ENCODE results near the gene CAPN10. TPM values are rescaled to one million over a fixed set of nuclear protein-coding genes. Genes with fewer than 3 reads are reported as not detected.

Gene CAPN10
- total and polyA plus RNA-seq, 2 donors from 2014 or later = 26.3 to 50.9 TPM

DNA sequence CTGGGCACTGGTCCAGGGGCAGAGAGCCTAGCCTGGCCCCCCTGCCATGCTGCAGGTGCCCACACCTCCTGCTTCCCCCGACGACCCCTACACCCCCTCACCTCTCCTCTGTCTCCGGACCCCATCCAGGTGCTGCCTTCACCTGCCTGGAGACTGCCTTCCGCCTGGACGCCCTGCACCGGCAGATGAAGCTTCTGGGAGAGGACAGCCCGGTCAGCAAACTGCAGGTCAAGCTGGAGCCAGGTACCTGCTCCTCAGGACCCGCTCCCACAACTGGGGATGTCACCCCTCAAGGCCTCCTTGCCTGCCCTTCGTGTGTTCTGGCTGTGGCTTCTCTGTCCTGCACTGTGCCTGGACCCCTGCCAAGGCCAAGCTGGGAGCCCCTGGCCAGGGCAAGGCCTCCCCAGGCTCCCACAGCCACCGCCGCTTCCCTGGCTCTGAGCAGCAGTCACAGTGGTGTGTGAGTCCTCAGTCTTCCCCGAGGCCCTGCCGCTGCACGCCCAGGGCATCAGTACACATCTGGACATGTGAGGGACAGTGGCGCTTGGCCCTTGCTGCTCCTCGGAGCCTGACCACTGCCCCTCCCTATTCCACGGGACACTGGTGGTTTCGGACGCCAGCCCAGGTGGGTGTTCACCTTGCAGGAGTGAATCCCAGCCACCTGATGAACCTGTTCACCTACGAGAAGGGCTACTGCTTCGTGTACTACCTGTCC lies 12.0 kb upstream of the CAPN10 start:
- DNase-seq = peak in 1 of 5 donors; percentile 76
- Histone ChIP-seq H3K36me3 (ENCODE audit: control insufficient read depth in 2 of 3, insufficient read depth in 3 of 3, low read length in 3 of 3) (peaks cover 0 to 5% (median 4%) of the 10 kb centered on the region in 3 donors), H3K9ac (ENCODE audit: low read length in 3 of 3) (no peak overlapping the region), H3K9me3 (ENCODE audit: control insufficient read depth in 2 of 3, insufficient read depth in 1 of 3, low read length in 3 of 3) (no peaks in the 10 kb centered on the region), H3K4me1 (ENCODE audit: control insufficient read depth in 2 of 3, insufficient read depth in 2 of 3, low read depth in 1 of 3, low read length in 3 of 3) (peaks cover 0 to 4% (median 4%) of the 10 kb centered on the region in 3 donors), H3K4me3 (ENCODE audit: low read length in 3 of 3) (no peak overlapping the region), H3K27ac (ENCODE audit: low read depth in 2 of 2, low read length in 2 of 2) (no peak overlapping the region), H3K27me3 (ENCODE audit: control insufficient read depth, insufficient read depth, low read length) (no peaks in the 10 kb centered on the region)
- TF ChIP-seq, protein P1, sequence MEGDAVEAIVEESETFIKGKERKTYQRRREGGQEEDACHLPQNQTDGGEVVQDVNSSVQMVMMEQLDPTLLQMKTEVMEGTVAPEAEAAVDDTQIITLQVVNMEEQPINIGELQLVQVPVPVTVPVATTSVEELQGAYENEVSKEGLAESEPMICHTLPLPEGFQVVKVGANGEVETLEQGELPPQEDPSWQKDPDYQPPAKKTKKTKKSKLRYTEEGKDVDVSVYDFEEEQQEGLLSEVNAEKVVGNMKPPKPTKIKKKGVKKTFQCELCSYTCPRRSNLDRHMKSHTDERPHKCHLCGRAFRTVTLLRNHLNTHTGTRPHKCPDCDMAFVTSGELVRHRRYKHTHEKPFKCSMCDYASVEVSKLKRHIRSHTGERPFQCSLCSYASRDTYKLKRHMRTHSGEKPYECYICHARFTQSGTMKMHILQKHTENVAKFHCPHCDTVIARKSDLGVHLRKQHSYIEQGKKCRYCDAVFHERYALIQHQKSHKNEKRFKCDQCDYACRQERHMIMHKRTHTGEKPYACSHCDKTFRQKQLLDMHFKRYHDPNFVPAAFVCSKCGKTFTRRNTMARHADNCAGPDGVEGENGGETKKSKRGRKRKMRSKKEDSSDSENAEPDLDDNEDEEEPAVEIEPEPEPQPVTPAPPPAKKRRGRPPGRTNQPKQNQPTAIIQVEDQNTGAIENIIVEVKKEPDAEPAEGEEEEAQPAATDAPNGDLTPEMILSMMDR (IDR thresholded peaks at IDR 0.05; ENCODE audit: borderline replicate concordance, extremely low read depth, insufficient read depth) = no peak
- no peak for FAIRE-seq
- intact Hi-C loops (cut with DNase I) = no loop called here

DNA sequence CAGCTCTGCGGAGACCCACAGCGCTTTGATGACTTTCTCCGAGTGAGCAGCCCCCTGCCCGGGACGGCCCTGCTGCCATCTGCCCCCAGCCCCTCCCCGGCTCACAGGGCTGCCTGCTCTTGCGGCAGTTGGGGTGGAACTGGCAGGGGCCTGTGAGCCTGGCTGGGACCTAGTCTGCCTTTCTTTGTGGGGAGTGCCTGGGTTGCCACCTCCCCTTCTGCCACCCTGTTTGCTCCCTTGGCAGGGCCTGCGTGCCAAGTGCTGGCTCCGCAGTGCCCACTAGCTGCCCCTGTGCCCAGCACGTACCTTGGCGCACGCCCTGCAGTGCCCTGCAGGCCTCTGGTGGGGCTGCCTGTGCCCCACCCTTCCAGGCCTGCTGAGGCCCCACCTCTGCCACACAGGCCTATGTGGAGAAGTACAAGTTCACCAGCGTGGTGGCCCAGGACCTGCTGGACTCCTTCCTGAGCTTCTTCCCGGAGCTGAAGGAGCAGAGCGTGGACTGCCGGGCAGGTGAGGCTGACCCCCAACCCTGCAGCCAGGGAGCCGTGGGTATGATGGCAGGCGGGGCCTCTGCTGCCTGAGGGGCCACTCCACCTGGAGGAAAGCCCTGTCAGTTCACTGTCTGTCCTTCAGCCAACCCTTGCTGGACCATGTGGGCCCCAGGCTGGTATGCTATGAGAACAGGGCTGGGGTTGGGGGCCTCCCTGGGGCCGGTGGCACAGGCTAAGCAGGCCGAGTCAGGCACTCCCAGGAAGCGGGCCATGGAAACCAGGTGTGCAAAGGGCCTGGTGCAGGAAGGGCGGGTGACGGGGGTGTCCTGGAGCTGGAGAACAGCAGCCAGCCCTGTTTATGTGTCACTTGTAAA lies 11.2 kb upstream of the CAPN10 start:
- H3K27ac ChIP-seq (ENCODE audit: low read depth in 2 of 2, low read length in 2 of 2) = no peak overlapping the region
- FAIRE-seq (no peak), DNase-seq (peak in 1 of 5 donors; percentile 64)
- peaks cover 0 to 7% (median 0%) of the 10 kb centered on the region in 3 donors for H3K4me1 ChIP-seq (ENCODE audit: control insufficient read depth in 2 of 3, insufficient read depth in 2 of 3, low read depth in 1 of 3, low read length in 3 of 3)
- no peak overlapping the region for H3K9ac ChIP-seq (ENCODE audit: low read length in 3 of 3)
- intact Hi-C loops (cut with DNase I) = no loop called here
- peaks cover 0 to 5% (median 4%) of the 10 kb centered on the region in 3 donors for H3K36me3 ChIP-seq (ENCODE audit: control insufficient read depth in 2 of 3, insufficient read depth in 3 of 3, low read length in 3 of 3)
- no peaks in the 10 kb centered on the region for H3K27me3 ChIP-seq (ENCODE audit: control insufficient read depth, insufficient read depth, low read length)
- TF ChIP-seq, protein P1 (IDR thresholded peaks at IDR 0.05; ENCODE audit: borderline replicate concordance, extremely low read depth, insufficient read depth) = no peak
- no peak overlapping the region for H3K4me3 ChIP-seq (ENCODE audit: low read length in 3 of 3)
- no peaks in the 10 kb centered on the region for H3K9me3 ChIP-seq (ENCODE audit: control insufficient read depth in 2 of 3, insufficient read depth in 1 of 3, low read length in 3 of 3)

DNA sequence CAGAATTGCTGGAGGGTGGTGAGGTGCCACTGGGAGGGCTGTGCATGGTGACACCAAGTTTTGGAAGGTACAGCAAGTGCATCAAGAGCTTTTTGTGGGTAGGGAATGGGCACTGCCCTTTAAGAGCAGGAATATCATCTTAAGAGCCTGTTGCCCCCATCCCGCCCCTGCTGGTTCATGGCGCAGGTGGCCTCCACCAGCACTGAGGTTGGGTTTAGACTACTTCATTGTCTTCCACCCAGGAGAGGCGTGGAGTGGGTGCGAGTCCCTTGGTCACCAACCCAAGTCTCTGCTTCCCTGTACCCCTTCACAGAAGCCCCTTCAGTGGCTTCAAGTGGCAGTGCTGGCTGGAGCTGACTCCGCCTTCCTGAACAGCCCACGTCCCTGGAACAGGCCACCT lies 10.5 kb upstream of the CAPN10 start:
- H3K27me3 ChIP-seq (ENCODE audit: control insufficient read depth, insufficient read depth, low read length) = no peaks in the 10 kb centered on the region
- H3K36me3 ChIP-seq (ENCODE audit: control insufficient read depth in 2 of 3, insufficient read depth in 3 of 3, low read length in 3 of 3) = peaks cover 0 to 5% (median 4%) of the 10 kb centered on the region in 3 donors
- no peaks in the 10 kb centered on the region for H3K9me3 ChIP-seq (ENCODE audit: control insufficient read depth in 2 of 3, insufficient read depth in 1 of 3, low read length in 3 of 3)
- intact Hi-C loops (cut with DNase I) = no loop called here
- H3K4me3 ChIP-seq (ENCODE audit: low read length in 3 of 3) = no peak overlapping the region
- no peak for FAIRE-seq
- TF ChIP-seq, protein P1 (IDR thresholded peaks at IDR 0.05; ENCODE audit: borderline replicate concordance, extremely low read depth, insufficient read depth) = no peak
- H3K4me1 ChIP-seq (ENCODE audit: control insufficient read depth in 2 of 3, insufficient read depth in 2 of 3, low read depth in 1 of 3, low read length in 3 of 3) = peaks cover 0 to 7% (median 0%) of the 10 kb centered on the region in 3 donors
- peak in 1 of 5 donors; percentile 46 for DNase-seq
- H3K9ac ChIP-seq (ENCODE audit: low read length in 3 of 3) = no peak overlapping the region
- H3K27ac ChIP-seq (ENCODE audit: low read depth in 2 of 2, low read length in 2 of 2) = no peak overlapping the region
